ENCODE data around the gene C17orf78.

- TF ChIP-seq RAD21 (IDR thresholded peaks at IDR 0.05; ENCODE audit: low read depth) (no peak), ELF1 (IDR thresholded peaks at IDR 0.05; ENCODE audit: borderline replicate concordance, low read depth) (no peak), POLR2A (IDR thresholded peaks at IDR 0.05; ENCODE audit: borderline replicate concordance, extremely low read depth, insufficient read depth, insufficient read length) (no peak), EZH2 (IDR thresholded peaks at IDR 0.05) (no peak), EGR1 (IDR thresholded peaks at IDR 0.05; ENCODE audit: low read depth) (no peak), POLR2AphosphoS5 (IDR thresholded peaks at IDR 0.05; ENCODE audit: low read depth, low read length) (no peak), MAX (IDR thresholded peaks at IDR 0.05) (no peak)
- TF ChIP-seq, protein P1, sequence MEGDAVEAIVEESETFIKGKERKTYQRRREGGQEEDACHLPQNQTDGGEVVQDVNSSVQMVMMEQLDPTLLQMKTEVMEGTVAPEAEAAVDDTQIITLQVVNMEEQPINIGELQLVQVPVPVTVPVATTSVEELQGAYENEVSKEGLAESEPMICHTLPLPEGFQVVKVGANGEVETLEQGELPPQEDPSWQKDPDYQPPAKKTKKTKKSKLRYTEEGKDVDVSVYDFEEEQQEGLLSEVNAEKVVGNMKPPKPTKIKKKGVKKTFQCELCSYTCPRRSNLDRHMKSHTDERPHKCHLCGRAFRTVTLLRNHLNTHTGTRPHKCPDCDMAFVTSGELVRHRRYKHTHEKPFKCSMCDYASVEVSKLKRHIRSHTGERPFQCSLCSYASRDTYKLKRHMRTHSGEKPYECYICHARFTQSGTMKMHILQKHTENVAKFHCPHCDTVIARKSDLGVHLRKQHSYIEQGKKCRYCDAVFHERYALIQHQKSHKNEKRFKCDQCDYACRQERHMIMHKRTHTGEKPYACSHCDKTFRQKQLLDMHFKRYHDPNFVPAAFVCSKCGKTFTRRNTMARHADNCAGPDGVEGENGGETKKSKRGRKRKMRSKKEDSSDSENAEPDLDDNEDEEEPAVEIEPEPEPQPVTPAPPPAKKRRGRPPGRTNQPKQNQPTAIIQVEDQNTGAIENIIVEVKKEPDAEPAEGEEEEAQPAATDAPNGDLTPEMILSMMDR (IDR thresholded peaks at IDR 0.05 in 2 of 3, conservative IDR thresholded peaks at IDR 0.05 in 1 of 3; ENCODE audit: borderline replicate concordance in 1 of 3, insufficient read depth in 1 of 3, low read depth in 2 of 3, low read length in 2 of 3) = no peak
- TF ChIP-seq, protein P2, sequence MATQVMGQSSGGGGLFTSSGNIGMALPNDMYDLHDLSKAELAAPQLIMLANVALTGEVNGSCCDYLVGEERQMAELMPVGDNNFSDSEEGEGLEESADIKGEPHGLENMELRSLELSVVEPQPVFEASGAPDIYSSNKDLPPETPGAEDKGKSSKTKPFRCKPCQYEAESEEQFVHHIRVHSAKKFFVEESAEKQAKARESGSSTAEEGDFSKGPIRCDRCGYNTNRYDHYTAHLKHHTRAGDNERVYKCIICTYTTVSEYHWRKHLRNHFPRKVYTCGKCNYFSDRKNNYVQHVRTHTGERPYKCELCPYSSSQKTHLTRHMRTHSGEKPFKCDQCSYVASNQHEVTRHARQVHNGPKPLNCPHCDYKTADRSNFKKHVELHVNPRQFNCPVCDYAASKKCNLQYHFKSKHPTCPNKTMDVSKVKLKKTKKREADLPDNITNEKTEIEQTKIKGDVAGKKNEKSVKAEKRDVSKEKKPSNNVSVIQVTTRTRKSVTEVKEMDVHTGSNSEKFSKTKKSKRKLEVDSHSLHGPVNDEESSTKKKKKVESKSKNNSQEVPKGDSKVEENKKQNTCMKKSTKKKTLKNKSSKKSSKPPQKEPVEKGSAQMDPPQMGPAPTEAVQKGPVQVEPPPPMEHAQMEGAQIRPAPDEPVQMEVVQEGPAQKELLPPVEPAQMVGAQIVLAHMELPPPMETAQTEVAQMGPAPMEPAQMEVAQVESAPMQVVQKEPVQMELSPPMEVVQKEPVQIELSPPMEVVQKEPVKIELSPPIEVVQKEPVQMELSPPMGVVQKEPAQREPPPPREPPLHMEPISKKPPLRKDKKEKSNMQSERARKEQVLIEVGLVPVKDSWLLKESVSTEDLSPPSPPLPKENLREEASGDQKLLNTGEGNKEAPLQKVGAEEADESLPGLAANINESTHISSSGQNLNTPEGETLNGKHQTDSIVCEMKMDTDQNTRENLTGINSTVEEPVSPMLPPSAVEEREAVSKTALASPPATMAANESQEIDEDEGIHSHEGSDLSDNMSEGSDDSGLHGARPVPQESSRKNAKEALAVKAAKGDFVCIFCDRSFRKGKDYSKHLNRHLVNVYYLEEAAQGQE (IDR thresholded peaks at IDR 0.05; ENCODE audit: low read depth) = no peak
Observed at GRCh38 chr17:37410357-37410756, 34.6 kb downstream of the C17orf78 start.

Data from HCT116 (cell line).